ENCODE data around the gene SEZ6L. TPM values are rescaled to one million over a fixed set of nuclear protein-coding genes. Genes with fewer than 3 reads are reported as not detected.

Gene SEZ6L
- total RNA-seq, 2 donors from 2014 or later = 0.07 to 0.12 TPM

GRCh38 chr22:26197425-26197824 lies 28.2 kb downstream of the SEZ6L start:
- TF ChIP-seq CTCF (IDR thresholded peaks at IDR 0.05) = no peak
- Histone ChIP-seq H3K4me1 (no peaks in the 10 kb centered on the region), H3K9me3 (no peaks in the 10 kb centered on the region), H3K4me3 (no peak overlapping the region), H3K27me3 (no peaks in the 10 kb centered on the region), H3K27ac (no peak overlapping the region), H3K36me3 (no peaks in the 10 kb centered on the region)
- DNase-seq (ENCODE audit: low spot score) = no peak

DNA sequence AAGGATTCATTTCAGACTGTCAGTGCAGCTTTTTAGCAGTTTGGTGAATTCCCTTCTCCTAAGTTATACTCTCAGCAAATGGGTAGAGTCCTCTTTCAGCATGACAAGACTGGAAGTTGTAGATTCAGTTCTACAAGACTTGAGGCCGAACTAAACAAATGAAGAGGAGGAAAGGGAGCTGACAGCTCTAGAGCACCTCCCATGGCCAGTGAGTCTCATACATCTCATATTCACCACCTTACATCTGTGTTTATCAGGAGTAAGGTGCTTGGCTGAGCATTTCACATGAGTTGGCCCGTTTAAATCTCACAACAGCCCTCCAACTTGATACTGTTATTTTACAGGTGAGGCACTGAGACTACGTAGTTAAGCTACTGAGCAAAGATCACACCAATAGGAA lies 30.4 kb downstream of the SEZ6L start:
- Histone ChIP-seq H3K36me3 (no peaks in the 10 kb centered on the region), H3K9me3 (no peaks in the 10 kb centered on the region), H3K27ac (no peak overlapping the region), H3K27me3 (no peaks in the 10 kb centered on the region), H3K4me1 (no peaks in the 10 kb centered on the region), H3K4me3 (no peak overlapping the region)
- no peak for DNase-seq (ENCODE audit: low spot score)
- no peak for TF ChIP-seq CTCF (IDR thresholded peaks at IDR 0.05)

GRCh38 chr22:26202280-26202924 lies 33.1 kb downstream of the SEZ6L start:
- Histone ChIP-seq H3K27me3 (no peaks in the 10 kb centered on the region), H3K9me3 (no peaks in the 10 kb centered on the region), H3K27ac (no peak overlapping the region), H3K36me3 (no peaks in the 10 kb centered on the region), H3K4me1 (no peaks in the 10 kb centered on the region), H3K4me3 (no peak overlapping the region)
- no peak for DNase-seq (ENCODE audit: low spot score)
- no peak for TF ChIP-seq CTCF (IDR thresholded peaks at IDR 0.05)

GRCh38 chr22:26205494-26205893 lies 36.2 kb downstream of the SEZ6L start:
- H3K9me3 ChIP-seq = no peaks in the 10 kb centered on the region
- no peak overlapping the region for H3K4me3 ChIP-seq
- no peaks in the 10 kb centered on the region for H3K4me1 ChIP-seq
- H3K36me3 ChIP-seq = no peaks in the 10 kb centered on the region
- no peak overlapping the region for H3K27ac ChIP-seq
- no peak for DNase-seq (ENCODE audit: low spot score)
- H3K27me3 ChIP-seq = no peaks in the 10 kb centered on the region
- no peak for TF ChIP-seq CTCF (IDR thresholded peaks at IDR 0.05)

DNA sequence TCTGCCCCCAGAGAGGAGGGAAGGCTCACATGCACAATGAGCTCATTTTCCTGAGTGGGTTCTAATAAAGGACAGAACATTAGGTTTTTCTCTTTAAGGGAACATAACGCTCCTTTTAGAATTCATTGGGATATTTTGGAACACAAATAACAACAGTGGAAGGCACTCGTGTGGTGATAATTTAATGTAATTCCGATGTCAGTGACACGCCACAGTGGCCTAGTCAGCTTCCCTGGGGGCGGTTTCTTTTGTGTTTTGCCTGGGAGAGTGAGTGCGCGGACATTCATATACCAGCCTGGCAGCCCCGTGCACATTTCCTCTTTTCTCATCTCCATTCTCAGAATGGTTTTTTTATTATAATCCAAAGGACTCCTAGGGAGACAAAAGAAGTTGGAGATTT lies 41.1 kb downstream of the SEZ6L start:
- Histone ChIP-seq H3K27me3 (no peaks in the 10 kb centered on the region), H3K36me3 (no peaks in the 10 kb centered on the region), H3K4me1 (no peaks in the 10 kb centered on the region), H3K4me3 (no peak overlapping the region), H3K27ac (no peak overlapping the region), H3K9me3 (no peaks in the 10 kb centered on the region)
- TF ChIP-seq CTCF (IDR thresholded peaks at IDR 0.05) = no peak
- DNase-seq (ENCODE audit: low spot score) = no peak

DNA sequence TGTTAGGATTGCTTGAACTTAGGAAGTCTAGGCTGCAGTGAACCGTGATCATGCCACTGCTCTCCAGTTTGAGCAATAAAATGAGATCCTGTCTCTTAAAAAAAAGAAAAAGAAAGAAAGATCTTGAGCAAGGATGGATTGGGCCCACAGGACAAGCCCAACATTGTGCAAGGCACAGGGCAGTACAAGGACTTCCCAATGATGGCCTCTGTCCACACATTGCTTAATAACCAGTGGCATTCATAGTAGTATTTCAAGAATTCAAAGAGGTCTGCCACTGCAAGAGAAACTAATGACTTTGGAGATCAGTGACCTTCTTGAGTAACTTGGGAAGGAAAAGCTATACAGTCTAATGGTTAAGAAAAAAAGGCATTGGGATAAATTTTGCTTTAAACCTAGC lies 44.6 kb downstream of the SEZ6L start:
- H3K9me3 ChIP-seq = no peaks in the 10 kb centered on the region
- no peak overlapping the region for H3K27ac ChIP-seq
- no peak overlapping the region for H3K4me3 ChIP-seq
- H3K36me3 ChIP-seq = no peaks in the 10 kb centered on the region
- H3K4me1 ChIP-seq = no peaks in the 10 kb centered on the region
- H3K27me3 ChIP-seq = no peaks in the 10 kb centered on the region
- no peak for DNase-seq (ENCODE audit: low spot score)
- TF ChIP-seq CTCF (IDR thresholded peaks at IDR 0.05) = no peak
